ENCODE results near the gene TTYH3. TPM values are rescaled to one million over a fixed set of nuclear protein-coding genes. Genes with fewer than 3 reads are reported as not detected.

Gene TTYH3
- total RNA-seq, 1 experiment from 2014 or later = 178 TPM

GRCh38 chr7:2611922-2612321 is 19.9 kb upstream of the TTYH3 start (continued):
- TF ChIP-seq PREB (CRISPR knock-in tag; IDR thresholded peaks at IDR 0.05; ENCODE audit: borderline replicate concordance) (no peak), ZSCAN18 (CRISPR knock-in tag; IDR thresholded peaks at IDR 0.05) (no peak), CREB1 (CRISPR knock-in tag; IDR thresholded peaks at IDR 0.05) (no peak), ZNF121 (CRISPR knock-in tag; IDR thresholded peaks at IDR 0.05) (no peak), ARID4B (CRISPR knock-in tag; IDR thresholded peaks at IDR 0.05; ENCODE audit: borderline replicate concordance) (no peak), E2F5 (CRISPR knock-in tag; IDR thresholded peaks at IDR 0.05) (no peak), E2F1 (CRISPR knock-in tag; IDR thresholded peaks at IDR 0.05) (no peak), MXD4 (CRISPR knock-in tag; IDR thresholded peaks at IDR 0.05; ENCODE audit: borderline replicate concordance) (no peak), ZNF671 (CRISPR knock-in tag; IDR thresholded peaks at IDR 0.05) (no peak), SMAD4 (CRISPR knock-in tag; IDR thresholded peaks at IDR 0.05) (no peak), ATF3 (CRISPR knock-in tag; conservative IDR thresholded peaks at IDR 0.05) (no peak), SP1 (CRISPR knock-in tag; conservative IDR thresholded peaks at IDR 0.05) (no peak), FOXP4 (CRISPR knock-in tag; IDR thresholded peaks at IDR 0.05) (no peak), ATF2 (CRISPR knock-in tag; IDR thresholded peaks at IDR 0.05; ENCODE audit: borderline replicate concordance, low read depth) (no peak)
